Stomach (tissue), 9 donors: Measurements from ENCODE around the gene NADK. TPM values are rescaled to one million over a fixed set of nuclear protein-coding genes. Genes with fewer than 3 reads are reported as not detected.
"Not testable (repeated sequence)": the region's sequence is repeated elsewhere in the genome, so short reads cannot be mapped to it uniquely, and the experiment has no call there.

ENCODE experiments used
- DNase-seq, 2 donors: peaks; one replicate each; pipeline versions ENCODE4 v3.0.0 to v3.0.0-alpha.2; 2013 to 2019
- H3K27ac ChIP-seq, 5 donors: fragments of 200-600 bp in 4 of 5; sonication (generic) in 4 of 5; one replicate each; pipeline ENCODE4 v1.5.1; 2013 to 2019; ENCODE audit warnings: mild to moderate bottlenecking in 1 of 5, moderate library complexity in 1 of 5
- H3K27me3 ChIP-seq, 3 donors: fragments of 200-600 bp; sonication (generic); one replicate each; pipeline ENCODE4 v1.5.1; 2017 to 2019; ENCODE audit warnings: mixed run types in 1 of 3
- H3K36me3 ChIP-seq, 4 donors: fragments of 200-600 bp; sonication (generic); 1 replicate in 3 of 4; 2 replicates in 1 of 4; pipeline ENCODE4 v1.5.1; 2016 to 2019
- H3K4me1 ChIP-seq, 4 donors: fragments of 200-600 bp; sonication (generic); one replicate each; pipeline ENCODE4 v1.5.1; 2016 to 2019
- H3K4me3 ChIP-seq, 4 donors: fragments of 200-600 bp; sonication (generic) in 3 of 4; one replicate each; pipeline ENCODE4 v1.5.1; 2016 to 2019; ENCODE audit warnings: mild to moderate bottlenecking in 1 of 4
- H3K9me3 ChIP-seq, 4 donors: fragments of 200-600 bp; sonication (generic); one replicate each; pipeline ENCODE4 v1.5.1; 2016 to 2019
- EP300 ChIP-seq: sonication (generic); formaldehyde crosslinking; IDR thresholded peaks from one replicate; pipeline ENCODE4 v1.6.1; 2017; ENCODE audit warnings: antibody characterized with exemption
- POLR2A ChIP-seq, 4 donors: fragments of 450-650 bp; IDR thresholded peaks; one replicate each; pipeline ENCODE4 v1.6.1; 2016; ENCODE audit warnings: antibody characterized with exemption in 4 of 4, control low read depth in 2 of 4, mild to moderate bottlenecking in 1 of 4, moderate library complexity in 1 of 4
- POLR2AphosphoS5 ChIP-seq, 3 donors: sonication (generic); formaldehyde crosslinking; IDR thresholded peaks; one replicate each; pipeline ENCODE4 v1.6.1; 2016; ENCODE audit warnings: antibody characterized with exemption in 3 of 3
- WGBS, 5 donors: extraction: QIAGEN DNeasy Blood & Tissue Kit in 3 of 5; methylation state at CpG; one replicate each; pipeline versions ENCODE4 v1.1.5 to v1.1.7; 2013 to 2018; 5-methylcytosine and 5-hydroxymethylcytosine counted together
- intact Hi-C: fragments of 100-400 bp; cut with DNase I; formaldehyde crosslinking; loops from one replicate; pipeline ENCODE4 v1.15.1; 2023; ENCODE audit warnings: low total_unique reads
- polyA plus RNA-seq, 3 donors: library from polyadenylated mRNA; stranded (reverse); fragments of 200-250 nt; gene quantifications; one replicate each; pipeline ENCODE4 v1.2.3, GENCODE V29; 2013
- total RNA-seq, 5 donors: library from RNA; depleted of rRNA; stranded (reverse); fragments of >200 nt; gene quantifications; one replicate each; pipeline versions ENCODE4 v1.1.0 to v1.2.3, GENCODE V29; 2014 to 2016
- TF ChIP-seq, protein P1 (sequence below), 7 experiments: fragments of 450-650 bp in 4 of 7; fragments of 200-600 bp in 3 of 7; sonication (generic) in 3 of 7; IDR thresholded peaks; one replicate each; pipeline ENCODE4 v1.5.1; 2016 to 2019; ENCODE audit warnings: antibody characterized with exemption in 7 of 7, control low read depth in 2 of 7, mild to moderate bottlenecking in 1 of 7
- donor health status: healthy with polysubstance abuse.
- donor health status: Bipolar disorder and iron deficiency.
- donor health status: healthy.

Gene NADK
- total and polyA plus RNA-seq, 8 donors: 38.6 to 202 (median 71.4) TPM

DNA sequence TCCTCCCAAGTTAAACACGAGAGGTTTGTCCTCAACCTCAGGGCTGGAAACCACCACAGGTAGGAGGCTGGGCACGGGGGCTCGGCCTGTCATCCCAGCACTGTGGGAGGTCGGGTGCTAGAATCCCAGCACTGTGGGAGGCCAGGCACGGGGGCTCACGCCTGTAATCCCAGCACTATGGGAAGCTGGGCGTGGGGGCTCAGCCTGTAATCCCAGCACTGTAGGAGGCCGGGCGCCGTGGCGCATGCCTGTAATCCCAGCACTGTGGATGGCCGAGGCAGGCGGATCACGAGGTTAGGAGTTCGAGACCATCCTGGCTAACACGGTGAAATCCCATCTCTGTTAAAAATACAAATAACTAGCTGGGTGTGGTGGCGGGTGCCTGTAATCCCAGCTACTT lies 47.4 kb downstream of the NADK start:
- TF ChIP-seq EP300 (no peak), POLR2AphosphoS5 (IDR thresholded peaks at IDR 0.05) (no peak), POLR2A (IDR thresholded peaks at IDR 0.05) (no peak)
- TF ChIP-seq, protein P1, sequence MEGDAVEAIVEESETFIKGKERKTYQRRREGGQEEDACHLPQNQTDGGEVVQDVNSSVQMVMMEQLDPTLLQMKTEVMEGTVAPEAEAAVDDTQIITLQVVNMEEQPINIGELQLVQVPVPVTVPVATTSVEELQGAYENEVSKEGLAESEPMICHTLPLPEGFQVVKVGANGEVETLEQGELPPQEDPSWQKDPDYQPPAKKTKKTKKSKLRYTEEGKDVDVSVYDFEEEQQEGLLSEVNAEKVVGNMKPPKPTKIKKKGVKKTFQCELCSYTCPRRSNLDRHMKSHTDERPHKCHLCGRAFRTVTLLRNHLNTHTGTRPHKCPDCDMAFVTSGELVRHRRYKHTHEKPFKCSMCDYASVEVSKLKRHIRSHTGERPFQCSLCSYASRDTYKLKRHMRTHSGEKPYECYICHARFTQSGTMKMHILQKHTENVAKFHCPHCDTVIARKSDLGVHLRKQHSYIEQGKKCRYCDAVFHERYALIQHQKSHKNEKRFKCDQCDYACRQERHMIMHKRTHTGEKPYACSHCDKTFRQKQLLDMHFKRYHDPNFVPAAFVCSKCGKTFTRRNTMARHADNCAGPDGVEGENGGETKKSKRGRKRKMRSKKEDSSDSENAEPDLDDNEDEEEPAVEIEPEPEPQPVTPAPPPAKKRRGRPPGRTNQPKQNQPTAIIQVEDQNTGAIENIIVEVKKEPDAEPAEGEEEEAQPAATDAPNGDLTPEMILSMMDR (IDR thresholded peaks at IDR 0.05): no peak
- WGBS, 5 donors: 89 to 96% (median 93%) methylated on average over 11 to 17 of the region's 17 CpGs
- DNase-seq: no peak

DNA sequence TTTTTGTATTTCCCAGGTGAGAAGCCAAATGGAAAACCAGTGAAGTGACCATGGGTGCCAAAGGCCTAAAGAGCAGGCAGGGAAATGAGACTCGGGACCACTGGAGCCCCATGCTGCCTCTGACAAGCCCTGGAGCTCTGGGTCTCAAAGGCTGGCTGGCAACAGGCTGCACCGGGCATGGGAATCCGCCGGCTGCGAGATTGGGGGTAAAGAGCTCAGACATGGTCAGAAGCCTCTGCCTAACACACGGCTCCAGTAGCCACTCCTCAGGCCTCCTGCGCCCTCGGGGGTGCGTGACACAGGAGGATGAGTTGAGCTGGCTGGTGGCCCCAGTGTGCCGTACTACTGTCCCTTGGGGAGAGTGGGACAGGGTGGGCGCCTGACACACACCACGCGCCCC lies 48.0 kb downstream of the NADK start:
- H3K27me3 ChIP-seq, H3K27ac ChIP-seq, H3K4me1 ChIP-seq, H3K4me3 ChIP-seq, DNase-seq, H3K9me3 ChIP-seq, intact Hi-C loops: not testable (repeated sequence)
- peaks cover 19 to 52% (median 49%) of the 10 kb centered on the region in 4 donors for H3K36me3 ChIP-seq
- 71 to 97% (median 93%) methylated on average over 3 to 9 of the region's 13 CpGs; no CpG with 5 or more reads in 2 of the 5 donors for WGBS, 5 donors

More for the DNA sequence above, 47.4 kb downstream of the NADK start:
- peaks cover 0 to 5% (median 2%) of the 10 kb centered on the region in 4 donors for H3K4me1 ChIP-seq
- H3K9me3 ChIP-seq: no peaks in the 10 kb centered on the region
- H3K36me3 ChIP-seq: peaks cover 19 to 55% (median 52%) of the 10 kb centered on the region in 4 donors
- intact Hi-C loops: no loop called here
- H3K4me3 ChIP-seq: no peak overlapping the region
- H3K27me3 ChIP-seq: no peaks in the 10 kb centered on the region
- no peak overlapping the region for H3K27ac ChIP-seq

DNA sequence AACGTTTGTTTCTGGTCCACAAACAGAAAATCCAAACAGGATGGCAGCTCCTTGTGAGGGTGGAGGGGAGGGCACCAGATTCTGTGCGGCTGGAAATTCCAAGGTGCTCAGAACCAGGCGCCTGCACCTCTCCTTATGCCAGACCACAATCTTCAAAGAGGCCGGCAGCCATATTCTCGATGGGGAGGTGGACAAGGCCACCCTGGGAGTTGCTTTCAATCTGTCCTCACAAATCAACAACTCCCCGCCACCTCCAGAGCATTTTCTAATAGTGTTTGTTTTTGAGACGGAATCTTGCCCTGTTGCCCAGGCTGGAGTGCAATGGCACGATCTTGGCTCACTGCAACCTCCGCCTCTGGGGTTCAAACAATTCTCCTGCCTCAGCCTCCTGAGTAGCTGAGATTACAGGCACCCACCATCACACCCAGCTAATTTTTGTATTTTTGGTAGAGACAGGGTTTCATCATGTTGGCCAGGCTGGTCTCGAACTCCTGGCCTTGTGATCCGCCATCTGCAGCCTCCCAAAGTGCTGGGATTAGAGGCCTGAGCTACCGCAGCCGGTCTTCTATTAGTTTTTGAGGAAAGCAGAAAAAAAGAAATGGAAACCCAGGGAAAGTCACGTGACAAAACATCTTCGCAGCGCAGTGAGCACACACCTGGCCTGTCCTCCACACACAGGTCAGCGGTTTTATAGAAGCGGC lies 49.0 kb downstream of the NADK start:
- WGBS, 5 donors: 86 to 96% (median 91%) methylated on average over 10 to 18 of the region's 18 CpGs
- peak overlapping the region in 3 of 5 donors; percentile 35 to 73 (median 58) for H3K27ac ChIP-seq
- H3K27me3 ChIP-seq, intact Hi-C loops, H3K9me3 ChIP-seq, H3K4me3 ChIP-seq, H3K4me1 ChIP-seq, DNase-seq: not testable (repeated sequence)
- peaks cover 19 to 42% (median 40%) of the 10 kb centered on the region in 4 donors for H3K36me3 ChIP-seq

DNA sequence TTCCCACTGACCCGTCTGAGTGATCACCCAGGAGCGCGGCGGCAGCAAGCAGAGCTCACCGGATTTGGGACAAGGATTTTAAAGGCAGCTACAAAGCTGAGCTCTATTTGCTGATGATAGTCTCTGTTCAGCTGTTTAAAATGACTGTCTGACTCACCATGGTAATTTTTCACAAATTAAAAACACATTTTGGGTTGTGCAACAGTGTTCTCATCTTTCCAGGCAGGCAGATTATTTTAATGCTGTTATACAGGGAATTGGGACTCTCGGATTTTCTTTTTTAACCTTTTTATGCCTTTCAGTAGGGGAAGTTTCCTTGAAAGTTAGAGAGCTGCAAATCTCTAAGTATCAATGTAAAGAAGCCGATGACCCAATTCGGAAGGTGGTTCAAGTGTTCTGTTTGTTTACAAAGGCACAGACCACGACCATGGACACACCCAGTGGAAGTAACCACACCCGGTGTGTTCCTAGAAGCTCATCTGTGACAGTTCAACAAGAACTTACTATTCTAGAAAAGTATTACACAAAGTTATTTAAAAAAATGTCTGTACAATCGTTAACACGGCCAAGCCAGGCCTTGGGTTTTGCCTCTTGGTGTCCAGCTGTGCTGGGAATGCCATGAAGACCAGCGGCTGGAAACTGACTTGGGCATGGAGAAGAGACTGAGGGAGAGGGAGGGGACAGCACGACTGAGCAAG lies 49.8 kb downstream of the NADK start:
- H3K4me1 ChIP-seq, H3K9me3 ChIP-seq, H3K27me3 ChIP-seq, intact Hi-C loops, H3K4me3 ChIP-seq: not testable (repeated sequence)
- Histone ChIP-seq H3K27ac (peak overlapping the region in 3 of 5 donors; percentile 35 to 73 (median 58)), H3K36me3 (peaks cover 19 to 35% (median 32%) of the 10 kb centered on the region in 4 donors)
- 51 to 70% (median 60%) methylated on average over 7 to 14 of the region's 14 CpGs for WGBS, 5 donors
- peak in 1 of 2 donors; percentile 32 for DNase-seq

DNA sequence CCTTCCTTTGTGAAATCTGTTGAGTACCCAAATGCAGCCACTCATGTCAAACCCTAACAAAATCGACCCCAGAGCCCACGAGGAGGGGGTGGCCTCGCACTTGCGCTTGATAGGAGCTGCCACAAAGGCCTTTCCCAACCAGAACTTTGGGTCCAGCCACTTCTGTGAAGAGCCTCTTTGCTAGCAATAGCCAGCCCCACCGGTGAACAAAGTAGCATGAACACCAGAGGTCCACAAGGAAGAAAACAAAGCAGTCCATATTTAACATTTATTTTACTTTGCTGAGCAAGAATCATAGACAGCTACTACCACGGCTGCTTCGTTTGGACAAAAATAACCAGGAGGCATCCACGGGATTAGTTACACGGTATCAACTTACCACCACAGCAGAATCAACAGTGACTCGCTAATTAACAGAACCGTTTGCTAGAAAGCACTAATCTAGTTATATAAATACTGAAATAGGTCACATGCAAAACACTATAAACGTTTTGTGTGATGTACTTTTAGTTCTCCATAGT lies 51.1 kb downstream of the NADK start:
- intact Hi-C loops, H3K4me3 ChIP-seq, DNase-seq, H3K9me3 ChIP-seq, H3K27me3 ChIP-seq, H3K4me1 ChIP-seq: not testable (repeated sequence)
- Histone ChIP-seq H3K36me3 (peaks cover 8 to 23% (median 20%) of the 10 kb centered on the region in 4 donors), H3K27ac (peak overlapping the region in 2 of 5 donors; percentile 34 to 53)
- 54 to 77% (median 65%) methylated on average over 9 to 11 of the region's 12 CpGs for WGBS, 5 donors

DNA sequence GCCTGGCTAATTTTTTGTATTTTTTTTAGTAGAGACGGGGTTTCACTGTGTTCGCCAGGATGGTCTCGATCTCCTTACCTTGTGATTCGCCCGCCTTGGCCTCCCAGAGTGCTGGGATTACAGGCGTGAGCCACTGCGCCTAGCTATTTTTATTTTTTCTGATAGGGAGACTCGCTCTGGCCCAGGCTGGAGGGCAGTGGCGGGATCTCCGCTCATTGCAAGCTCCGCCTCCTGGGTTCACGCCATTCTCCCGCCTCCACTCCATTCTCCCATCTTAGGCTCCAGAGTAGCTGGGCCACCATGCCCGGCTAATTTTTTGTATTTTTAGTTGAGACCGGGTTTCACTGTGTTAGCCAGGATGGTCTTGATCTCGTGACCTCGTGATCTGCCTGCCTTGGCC lies 52.2 kb downstream of the NADK start:
- DNase-seq, H3K4me3 ChIP-seq, H3K9me3 ChIP-seq, intact Hi-C loops, H3K27me3 ChIP-seq: not testable (repeated sequence)
- WGBS, 5 donors: 92 to 98% (median 95%) methylated on average over 14 to 17 of the region's 17 CpGs
- H3K36me3 ChIP-seq: peaks cover 4 to 18% (median 14%) of the 10 kb centered on the region in 4 donors
- peaks cover 0 to 18% (median 5%) of the 10 kb centered on the region in 4 donors for H3K4me1 ChIP-seq
- H3K27ac ChIP-seq: peak overlapping the region in 1 of 5 donors; percentile 34
